WTC11 (cell line): ENCODE measurements around the gene MPND. TPM values are rescaled to one million over a fixed set of nuclear protein-coding genes. Genes with fewer than 3 reads are reported as not detected.

Experiments used
- ATAC-seq: fragments of 200-7000 bp; cut with Tn5 transposase; 2 replicates; pipeline ENCODE4 v1.10.0; 2021; ENCODE audit warnings: mild to moderate bottlenecking, moderate library complexity
- CTCF ChIA-PET: fragments of 300-600 bp; sonication (Branson Sonifier 250); formaldehyde crosslinking; loops from one replicate; lab custom pipeline; 2021; ENCODE audit warnings: antibody characterized with exemption; lab: Charles Lee
- POLR2A ChIA-PET: fragments of 350-600 bp; sonication (Branson Sonifier 250); formaldehyde crosslinking; loops from one replicate; lab custom pipeline; 2021; ENCODE audit warnings: antibody characterized with exemption; lab: Charles Lee
- DNase-seq: peaks from one replicate; pipeline ENCODE4 v3.0.0; 2021; ENCODE audit warnings: low spot score
- H3K27ac Mint-ChIP-seq: 2 replicates; pipeline ENCODE4 v1.8.0; 2021; ENCODE audit warnings: mixed read lengths
- H3K27me3 Mint-ChIP-seq: 2 replicates; pipeline ENCODE4 v1.8.0; 2021; ENCODE audit warnings: low read depth, mild to moderate bottlenecking, moderate library complexity, mixed read lengths
- H3K36me3 Mint-ChIP-seq: 2 replicates; pipeline ENCODE4 v1.8.0; 2021; ENCODE audit warnings: mixed read lengths
- H3K4me1 Mint-ChIP-seq: 2 replicates; pipeline ENCODE4 v1.8.0; 2022; ENCODE audit warnings: mixed read lengths
- H3K4me3 Mint-ChIP-seq: 2 replicates; pipeline ENCODE4 v1.8.0; 2021; ENCODE audit warnings: mild to moderate bottlenecking, moderate library complexity, mixed read lengths
- H3K9me3 Mint-ChIP-seq: 2 replicates; pipeline ENCODE4 v1.8.0; 2021; ENCODE audit warnings: mixed read lengths
- CBFB ChIP-seq: sonication (generic); formaldehyde crosslinking; IDR thresholded peaks from 2 replicates; pipeline ENCODE4 v1.8.1; 2022; ENCODE audit warnings: mild to moderate bottlenecking, low read depth, missing genetic modification reagents
- CDX4 ChIP-seq: fragments of 250-450 bp; sonication (Bioruptor Pico); IDR thresholded peaks from 2 replicates; pipeline ENCODE4 v1.9.0; 2021; ENCODE audit warnings: moderate library complexity, mild to moderate bottlenecking, inconsistent platforms, borderline replicate concordance
- CREB1 ChIP-seq: sonication (generic); formaldehyde crosslinking; IDR thresholded peaks from 2 replicates; pipeline ENCODE4 v1.8.0; 2023; ENCODE audit warnings: mild to moderate bottlenecking, missing genetic modification reagents
- CREM ChIP-seq: sonication (generic); formaldehyde crosslinking; IDR thresholded peaks from 2 replicates; pipeline ENCODE4 v1.8.1; 2022; ENCODE audit warnings: mild to moderate bottlenecking, missing genetic modification reagents, moderate library complexity
- E2F1 ChIP-seq: sonication (generic); formaldehyde crosslinking; IDR thresholded peaks from 2 replicates; pipeline ENCODE4 v1.8.0; 2022; ENCODE audit warnings: mild to moderate bottlenecking, missing genetic modification reagents
- ESRRA ChIP-seq: sonication (generic); formaldehyde crosslinking; IDR thresholded peaks from 2 replicates; pipeline ENCODE4 v1.8.1; 2022; ENCODE audit warnings: mild to moderate bottlenecking, missing genetic modification reagents, borderline replicate concordance
- GRHL2 ChIP-seq: fragments of 250-450 bp; sonication (Bioruptor Pico); IDR thresholded peaks from 2 replicates; pipeline ENCODE4 v1.8.0; 2022; ENCODE audit warnings: mild to moderate bottlenecking, moderate library complexity; ENCODE audit not compliant: insufficient replicate concordance, severe bottlenecking
- GTF2I ChIP-seq: fragments of 250-450 bp; sonication (Bioruptor Pico); conservative IDR thresholded peaks from 2 replicates; pipeline ENCODE4 v1.4.0; 2021; ENCODE audit warnings: mild to moderate bottlenecking
- JUN ChIP-seq: sonication (generic); formaldehyde crosslinking; IDR thresholded peaks from 2 replicates; pipeline ENCODE4 v1.8.0; 2023; ENCODE audit warnings: mild to moderate bottlenecking, missing genetic modification reagents
- NR1H2 ChIP-seq: sonication (generic); formaldehyde crosslinking; IDR thresholded peaks from 2 replicates; pipeline ENCODE4 v1.9.0; 2021; ENCODE audit warnings: mild to moderate bottlenecking, moderate library complexity, missing genetic modification reagents
- PRRX2 ChIP-seq: fragments of 250-450 bp; sonication (Bioruptor Pico); IDR thresholded peaks from 2 replicates; pipeline ENCODE4 v1.8.0; 2021; ENCODE audit warnings: mild to moderate bottlenecking
- SP1 ChIP-seq: sonication (generic); formaldehyde crosslinking; conservative IDR thresholded peaks from 2 replicates; pipeline ENCODE4 v1.8.1; 2022; ENCODE audit warnings: missing genetic modification reagents
- TP53 ChIP-seq: sonication (generic); formaldehyde crosslinking; IDR thresholded peaks from 2 replicates; pipeline ENCODE4 v1.8.1; 2023; ENCODE audit warnings: mild to moderate bottlenecking, missing genetic modification reagents
- USF1 ChIP-seq: sonication (generic); formaldehyde crosslinking; IDR thresholded peaks from 2 replicates; pipeline ENCODE4 v1.8.0; 2022; ENCODE audit warnings: mild to moderate bottlenecking, missing genetic modification reagents
- ZNF232 ChIP-seq: sonication (generic); formaldehyde crosslinking; IDR thresholded peaks from 2 replicates; pipeline ENCODE4 v1.8.0; 2022; ENCODE audit warnings: mild to moderate bottlenecking, missing genetic modification reagents
- ZNF423 ChIP-seq: fragments of 250-450 bp; sonication (Bioruptor Pico); IDR thresholded peaks from 2 replicates; pipeline ENCODE4 v2.1.2; 2022; ENCODE audit warnings: mild to moderate bottlenecking, moderate library complexity
- total RNA-seq: library from RNA; stranded (reverse); gene quantifications from 3 replicates; pipeline ENCODE4 v1.2.3, GENCODE V29; 2021

MPND gene
- total RNA-seq, 1 experiment from 2014 or later: 28.3 TPM

- TF ChIP-seq CREM (CRISPR knock-in tag): no peak
These were observed 32.0 kb downstream of the MPND start (continued) for GRCh38 chr19:4375164-4376027.

- POLR2A ChIA-PET: interaction anchor here (1.3 to 1.8 kb wide), 3 partner anchors 13 to 33 kb away, joined by 3 to 7 read pairs (median 6); no protein-coding TSS in a partner anchor
- H3K27ac Mint-ChIP-seq: peak overlapping the region; percentile 88
- no peaks in the 10 kb centered on the region for H3K9me3 Mint-ChIP-seq
- TF ChIP-seq CREB1 (CRISPR knock-in tag) (no peak), TP53 (CRISPR knock-in tag) (no peak)
- DNase-seq (no peak), ATAC-seq (peak; percentile 3; the same call in 1 of the 2 replicates)
- no peaks in the 10 kb centered on the region for H3K27me3 Mint-ChIP-seq
- no peak overlapping the region for H3K4me3 Mint-ChIP-seq
- CTCF ChIA-PET: interaction anchor here (0.6 to 5.2 kb wide), 18 partner anchors 11 to 236 kb away, joined by 3 to 48 read pairs (median 7); partner anchors contain the start of genes CHAF1A, FSD1, MPND and PLIN5
- no peaks in the 10 kb centered on the region for H3K36me3 Mint-ChIP-seq
- peaks cover 50% of the 10 kb centered on the region for H3K4me1 Mint-ChIP-seq
These were observed 32.8 kb downstream of the MPND start for GRCh38 chr19:4376028-4376670.

- DNase-seq (no peak), ATAC-seq (no peak)
- ChIA-PET CTCF (interaction anchor here (1.1 to 5.2 kb wide), 10 partner anchors 12 to 147 kb away, joined by 3 to 48 read pairs (median 22); partner anchors contain the start of genes CHAF1A, MPND and SH3GL1), POLR2A (interaction anchor here (1.8 kb wide), 1 partner anchor 15 kb away, joined by 7 read pairs; no protein-coding TSS in a partner anchor)
- Mint-ChIP-seq H3K27me3 (no peaks in the 10 kb centered on the region), H3K36me3 (no peaks in the 10 kb centered on the region), H3K4me1 (peaks cover 50% of the 10 kb centered on the region), H3K27ac (peak overlapping the region; percentile 88), H3K9me3 (no peaks in the 10 kb centered on the region), H3K4me3 (no peak overlapping the region)
- 0 out of 2 replicates have a peak, but pooled peaks have one; percentile 10 for TF ChIP-seq ZNF423 (CRISPR knock-in tag)
- TF ChIP-seq ESRRA (CRISPR knock-in tag): no peak
These were observed 33.3 kb downstream of the MPND start for GRCh38 chr19:4376671-4376990.

GRCh38 chr19:4376991-4377781 is 33.8 kb downstream of the MPND start:
- no peak overlapping the region for H3K4me3 Mint-ChIP-seq
- no peaks in the 10 kb centered on the region for H3K36me3 Mint-ChIP-seq
- no peak for ATAC-seq
- no peaks in the 10 kb centered on the region for H3K27me3 Mint-ChIP-seq
- no peaks in the 10 kb centered on the region for H3K9me3 Mint-ChIP-seq
- peaks cover 50% of the 10 kb centered on the region for H3K4me1 Mint-ChIP-seq
- no peak for DNase-seq
- CTCF ChIA-PET: interaction anchor here (1.1 to 5.2 kb wide), 10 partner anchors 12 to 146 kb away, joined by 3 to 48 read pairs (median 22); partner anchors contain the start of genes CHAF1A, MPND and SH3GL1
- POLR2A ChIA-PET: no interaction called here
- TF ChIP-seq SP1 (CRISPR knock-in tag): no peak
- TF ChIP-seq CBFB (CRISPR knock-in tag): no peak
- no peak; the same call in 1 of the 2 replicates for TF ChIP-seq ZNF423 (CRISPR knock-in tag)
- no peak for TF ChIP-seq GTF2I (CRISPR knock-in tag)
- TF ChIP-seq ESRRA (CRISPR knock-in tag): no peak
- H3K27ac Mint-ChIP-seq: peak overlapping the region; percentile 88

GRCh38 chr19:4378886-4379285 is 35.5 kb downstream of the MPND start:
- no peaks in the 10 kb centered on the region for H3K9me3 Mint-ChIP-seq
- DNase-seq (no peak), ATAC-seq (no peak)
- POLR2A ChIA-PET: no interaction called here
- no peak overlapping the region for H3K4me3 Mint-ChIP-seq
- no peaks in the 10 kb centered on the region for H3K27me3 Mint-ChIP-seq
- H3K4me1 Mint-ChIP-seq: peaks cover 48% of the 10 kb centered on the region
- TF ChIP-seq CREM (CRISPR knock-in tag) (no peak), GRHL2 (CRISPR knock-in tag) (no peak), ESRRA (CRISPR knock-in tag) (no peak), JUN (CRISPR knock-in tag) (no peak), USF1 (no peak), PRRX2 (CRISPR knock-in tag) (no peak), ZNF232 (no peak), CDX4 (CRISPR knock-in tag) (no peak), NR1H2 (no peak), E2F1 (no peak)
- H3K36me3 Mint-ChIP-seq: no peaks in the 10 kb centered on the region
- H3K27ac Mint-ChIP-seq: peak overlapping the region; percentile 86; the same call in 1 of the 2 replicates
- CTCF ChIA-PET: no interaction called here
